HepG2 (cell line): ENCODE data around the gene CDH12. TPM values are rescaled to one million over a fixed set of nuclear protein-coding genes. Genes with fewer than 3 reads are reported as not detected.

ENCODE experiments used
- ATAC-seq: fragments of 200-7000 bp; cut with Tn5 transposase; 3 replicates; pipeline ENCODE4 v1.9.1; 2020; ENCODE audit warnings: mild to moderate bottlenecking, moderate library complexity
- BruUV-seq: library from RNA; stranded (reverse); fragments of 400-500 nt; replicated peaks from 2 replicates; lab custom pipeline; 2021; lab: Mats Ljungman, UMichigan
- CTCF ChIA-PET: fragments of 300-600 bp; formaldehyde crosslinking; extraction: SDS; loops from one replicate; lab custom pipeline; 2021; ENCODE audit warnings: low total read pairs, inconsistent platforms, low intra/inter-chr PET ratio; lab: Yijun Ruan, JAX
- POLR2A ChIA-PET: fragments of 350-600 bp; sonication (Branson Sonifier 250); formaldehyde crosslinking; loops from one replicate; lab custom pipeline; 2020; ENCODE audit warnings: antibody characterized with exemption, inconsistent platforms; lab: Yijun Ruan, JAX
- DNase-seq: peaks from one replicate; pipeline ENCODE4 v3.0.0-alpha.2; 2015; ENCODE audit warnings: low spot score
- FAIRE-seq: peaks from 3 replicates; lab custom pipeline; 2011; peaks lifted over from hg19 to GRCh38; lab: Jason Lieb, UNC
- H2AFZ ChIP-seq: one replicate; pipeline ENCODE4 v1.6.1; 2011; ENCODE audit warnings: low read length, inconsistent platforms
- H3K27ac ChIP-seq: fragments of 300-600 bp; 3 replicates; pipeline ENCODE4 v1.8.0; 2011; ENCODE audit warnings: mixed run types, mild to moderate bottlenecking, mixed read lengths, low read length, inconsistent platforms; ENCODE audit not compliant: insufficient read depth; ENCODE audit errors: extremely low read length
- H3K27me3 ChIP-seq, 2 experiments: fragments of 200-600 bp in 1 of 2; 2 replicates in 1 of 2; 3 replicates in 1 of 2; pipeline versions ENCODE4 v1.6.0 to v1.8.0; 2011; ENCODE audit warnings: low read length in 2 of 2, mild to moderate bottlenecking in 2 of 2, moderate library complexity in 2 of 2, inconsistent platforms in 1 of 2; ENCODE audit not compliant: insufficient read depth in 2 of 2, control insufficient read depth in 1 of 2
- H3K36me3 ChIP-seq, 2 experiments: fragments of 200-600 bp in 1 of 2; replicated peaks in 1 of 2; 2 replicates in 1 of 2; 3 replicates in 1 of 2; pipeline versions ENCODE4 v1.5.1 to v1.8.0; 2011; ENCODE audit warnings: low read length in 2 of 2, inconsistent platforms in 1 of 2; ENCODE audit not compliant: insufficient read depth in 2 of 2, control insufficient read depth in 1 of 2
- H3K4me1 ChIP-seq: 2 replicates; pipeline ENCODE4 v1.5.1; 2012; ENCODE audit warnings: low read length, inconsistent platforms; ENCODE audit not compliant: insufficient read depth
- H3K4me2 ChIP-seq: 2 replicates; pipeline ENCODE4 v1.6.0; 2011; ENCODE audit warnings: low read depth, low read length, inconsistent platforms
- H3K4me3 ChIP-seq, 3 experiments: fragments of 200-600 bp in 1 of 3; sonication (generic), shearing (Covaris generic) in 1 of 3; replicated peaks in 1 of 3; 2 replicates each; pipeline ENCODE4 v1.5.1; 2011 to 2016; ENCODE audit warnings: low read length in 3 of 3, inconsistent platforms in 2 of 3, low read depth in 2 of 3, mild to moderate bottlenecking in 2 of 3, control low read depth in 1 of 3, mixed read lengths in 1 of 3; ENCODE audit not compliant: insufficient read depth in 1 of 3
- H3K79me2 ChIP-seq: one replicate; pipeline ENCODE4 v1.6.1; 2011; ENCODE audit warnings: low read length, inconsistent platforms; ENCODE audit not compliant: insufficient read depth
- H3K9ac ChIP-seq: 2 replicates; pipeline ENCODE4 v1.6.0; 2011; ENCODE audit warnings: mild to moderate bottlenecking, low read depth, low read length, inconsistent platforms; ENCODE audit not compliant: insufficient read depth
- H3K9me3 ChIP-seq: 2 replicates; pipeline ENCODE4 v1.5.1; 2012; ENCODE audit warnings: mild to moderate bottlenecking, low read length
- H4K20me1 ChIP-seq: 2 replicates; pipeline ENCODE4 v1.6.0; 2011; ENCODE audit warnings: inconsistent platforms, mild to moderate bottlenecking, low read length, moderate library complexity; ENCODE audit not compliant: insufficient read depth
- CEBPG ChIP-seq: IDR thresholded peaks from 2 replicates; pipeline ENCODE4 v1.6.1; 2016
- MAFF ChIP-seq: IDR thresholded peaks from 2 replicates; pipeline ENCODE4 v1.6.1; 2011; ENCODE audit warnings: low read depth, low read length, improper control_type of control experiment
- MAFK ChIP-seq, 2 experiments: IDR thresholded peaks in 1 of 2; conservative IDR thresholded peaks in 1 of 2; 2 replicates each; pipeline ENCODE4 v1.6.1; 2011; ENCODE audit warnings: improper control_type of control experiment in 2 of 2, low read length in 2 of 2
- NFKBIZ ChIP-seq: IDR thresholded peaks from 2 replicates; pipeline ENCODE4 v1.6.1; 2018; ENCODE audit warnings: missing genetic modification reagents, missing compliant biosample characterization
- SIN3A ChIP-seq: IDR thresholded peaks from 2 replicates; pipeline ENCODE4 v1.6.1; 2011; ENCODE audit warnings: low read depth, mild to moderate bottlenecking, control low read depth, low read length, borderline replicate concordance
- SNAI1 ChIP-seq: sonication (generic); formaldehyde crosslinking; IDR thresholded peaks from 2 replicates; pipeline ENCODE4 v1.5.0; 2020; ENCODE audit warnings: mild to moderate bottlenecking, missing genetic modification reagents, borderline replicate concordance
- SOX5 ChIP-seq: IDR thresholded peaks from 2 replicates; pipeline ENCODE4 v1.6.1; 2016; ENCODE audit warnings: borderline replicate concordance
- ZBTB7B ChIP-seq: sonication (generic); formaldehyde crosslinking; IDR thresholded peaks from 2 replicates; pipeline ENCODE4 v1.4.0; 2020; ENCODE audit warnings: missing genetic modification reagents
- ZFP62 ChIP-seq: sonication (generic); formaldehyde crosslinking; IDR thresholded peaks from 2 replicates; pipeline ENCODE4 v1.4.0; 2020; ENCODE audit warnings: missing genetic modification reagents
- ZNF780A ChIP-seq: sonication (generic); formaldehyde crosslinking; IDR thresholded peaks from 2 replicates; pipeline ENCODE4 v1.8.0; 2022; ENCODE audit warnings: mild to moderate bottlenecking, missing genetic modification reagents, moderate library complexity
- ZSCAN20 ChIP-seq: sonication (generic); formaldehyde crosslinking; IDR thresholded peaks from 2 replicates; pipeline ENCODE4 v1.4.0; 2020; ENCODE audit warnings: missing genetic modification reagents, mild to moderate bottlenecking, borderline replicate concordance
- WGBS: methylation state at CpG from one replicate; pipeline ENCODE4 v1.1.6; 2017; ENCODE audit warnings: low lambda C conversion rate; 5-methylcytosine and 5-hydroxymethylcytosine counted together
- in situ Hi-C: cut with HindIII; loops from 2 replicates; pipeline ENCODE4 v1.10.0; 2017; ENCODE audit warnings: low pct_unique_long_range_greater_than_20kb; ENCODE audit not compliant: extremely low pct_ligation_motif_present
- intact Hi-C: fragments of 100-400 bp; cut with micrococcal nuclease; formaldehyde crosslinking; loops from one replicate; pipeline ENCODE4 v1.10.0; 2022; ENCODE audit not compliant: unreplicated experiment
- polyA plus RNA-seq, 8 experiments: library from polyadenylated mRNA; depleted of rRNA in 3 of 8; stranded (reverse) in 7 of 8; unstranded in 1 of 8; fragments of >200 nt; fragmentation: Illumina TruSeq in 4 of 8; extraction: Trizol in 4 of 8; gene quantifications; 2 replicates each; pipeline versions ENCODE4 v1.2.1 to v1.2.3, GENCODE V29; 2011 to 2016; ENCODE audit warnings: low read depth in 4 of 8, missing spikeins in 1 of 8, mixed read lengths in 1 of 8; ENCODE audit not compliant: insufficient read depth in 1 of 8
- total RNA-seq, 5 experiments: library from RNA; depleted of rRNA; stranded (reverse); fragments of >200 nt; fragmentation: Illumina TruSeq; extraction: Trizol; gene quantifications; 2 replicates each; pipeline ENCODE4 v1.2.3, GENCODE V29; 2016; ENCODE audit warnings: low read depth in 1 of 5
- TF ChIP-seq, protein P1 (sequence below): sonication (generic); formaldehyde crosslinking; IDR thresholded peaks from 2 replicates; pipeline ENCODE4 v1.8.1; 2023; ENCODE audit warnings: mild to moderate bottlenecking, moderate library complexity, missing genetic modification reagents
- TF ChIP-seq, protein P2 (sequence below): sonication (generic); formaldehyde crosslinking; IDR thresholded peaks from 2 replicates; pipeline ENCODE4 v1.4.0; 2020; ENCODE audit warnings: low read depth, missing genetic modification reagents
- TF ChIP-seq, protein P3 (sequence below): sonication (generic); formaldehyde crosslinking; IDR thresholded peaks from 2 replicates; pipeline ENCODE4 v1.5.1; 2020; ENCODE audit warnings: mild to moderate bottlenecking, moderate library complexity, missing genetic modification reagents

CDH12 gene
- total and polyA plus RNA-seq, 2 of the 13 experiments (the other 11 are each of a cell fraction or from before 2014, with no cell fraction given), result not detected

DNA sequence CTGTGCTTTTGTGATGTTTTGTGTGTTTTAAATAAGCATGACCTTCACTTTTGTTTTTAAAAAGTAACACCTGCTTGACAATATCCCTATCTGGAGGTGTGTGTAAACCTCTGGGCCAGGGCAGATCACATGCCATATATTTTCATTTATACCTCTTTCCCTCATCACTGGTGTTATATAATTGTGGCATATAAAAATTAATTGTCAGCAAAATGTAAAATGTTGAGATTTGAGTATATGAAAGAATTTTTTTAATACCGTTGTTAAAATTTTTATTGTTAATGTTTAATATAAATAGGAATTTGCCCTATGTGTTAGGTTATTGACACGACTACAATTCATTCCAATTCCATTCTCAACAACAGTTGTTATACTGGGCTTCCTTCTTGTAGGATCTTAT, 6.5 kb downstream of the CDH12 start:
- Histone ChIP-seq H3K79me2 (no peaks in the 10 kb centered on the region), H3K9ac (no peak overlapping the region), H3K9me3 (no peaks in the 10 kb centered on the region), H4K20me1 (no peaks in the 10 kb centered on the region), H3K4me2 (no peak overlapping the region), H3K27ac (no peak overlapping the region), H3K36me3 (no peaks in the 10 kb centered on the region), H3K4me3 (no peak overlapping the region), H2AFZ (no peak overlapping the region), H3K4me1 (no peaks in the 10 kb centered on the region), H3K27me3 (no peaks in the 10 kb centered on the region)
- intact Hi-C loops (no loop called here), in situ Hi-C loops (no loop called here)
- WGBS, result 3% methylated on average over 2 of the region's 2 CpGs
- no peak for ATAC-seq
- BruUV-seq, result no TSS peak
- ChIA-PET POLR2A (no interaction called here), CTCF (no interaction called here)
- TF ChIP-seq MAFK (conservative IDR thresholded peaks at IDR 0.05 in 1 of 2, IDR thresholded peaks at IDR 0.05 in 1 of 2; ENCODE audit: low read length in 2 of 2) (peak; percentile 22 to 74; a peak in 3 of 4 replicates), MAFF (peak; percentile 49; the same call in 1 of the 2 replicates), ZSCAN20 (no peak)
- FAIRE-seq, result no peak
- DNase-seq, result no peak

- ChIA-PET CTCF (no interaction called here), POLR2A (no interaction called here)
- WGBS, result 0% methylated on average over 2 of the region's 2 CpGs
- ATAC-seq, result no peak
- in situ Hi-C loops (no loop called here), intact Hi-C loops (no loop called here)
- no TSS peak for BruUV-seq
- no peaks in the 10 kb centered on the region for H3K79me2 ChIP-seq
- H4K20me1 ChIP-seq, result no peaks in the 10 kb centered on the region
- no peaks in the 10 kb centered on the region for H3K4me1 ChIP-seq
- no peak overlapping the region for H3K4me2 ChIP-seq
- H2AFZ ChIP-seq, result no peak overlapping the region
- no peaks in the 10 kb centered on the region for H3K27me3 ChIP-seq
- no peak overlapping the region for H3K4me3 ChIP-seq
- no peak for DNase-seq
- no peak overlapping the region for H3K9ac ChIP-seq
- H3K27ac ChIP-seq, result no peak overlapping the region
- no peaks in the 10 kb centered on the region for H3K36me3 ChIP-seq
- no peak for FAIRE-seq
- no peaks in the 10 kb centered on the region for H3K9me3 ChIP-seq
- no peak for TF ChIP-seq SIN3A
- TF ChIP-seq SNAI1 (CRISPR knock-in tag), result no peak
- TF ChIP-seq ZBTB7B (CRISPR knock-in tag), result no peak
- no peak for TF ChIP-seq ZNF780A (CRISPR knock-in tag)
- TF ChIP-seq, protein P1, sequence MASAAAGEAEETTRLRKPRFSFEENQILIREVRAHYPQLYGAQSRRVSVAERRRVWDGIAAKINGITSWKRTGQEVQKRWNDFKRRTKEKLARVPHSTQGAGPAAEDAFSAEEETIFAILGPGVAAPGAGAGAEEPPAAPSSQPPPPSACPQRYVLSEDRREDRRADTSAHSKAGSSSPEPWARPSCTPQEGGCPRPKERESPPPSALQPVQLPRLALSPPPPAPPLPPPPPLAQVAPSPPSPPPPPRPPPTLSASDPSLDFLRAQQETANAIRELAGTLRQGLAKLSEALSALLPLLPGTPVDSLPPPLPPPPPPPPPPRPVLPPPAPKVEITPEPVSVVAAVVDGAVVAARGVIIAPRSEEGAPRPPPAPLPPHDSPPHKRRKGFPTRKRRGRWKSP (CRISPR knock-in tag), result no peak
- TF ChIP-seq, protein P2, sequence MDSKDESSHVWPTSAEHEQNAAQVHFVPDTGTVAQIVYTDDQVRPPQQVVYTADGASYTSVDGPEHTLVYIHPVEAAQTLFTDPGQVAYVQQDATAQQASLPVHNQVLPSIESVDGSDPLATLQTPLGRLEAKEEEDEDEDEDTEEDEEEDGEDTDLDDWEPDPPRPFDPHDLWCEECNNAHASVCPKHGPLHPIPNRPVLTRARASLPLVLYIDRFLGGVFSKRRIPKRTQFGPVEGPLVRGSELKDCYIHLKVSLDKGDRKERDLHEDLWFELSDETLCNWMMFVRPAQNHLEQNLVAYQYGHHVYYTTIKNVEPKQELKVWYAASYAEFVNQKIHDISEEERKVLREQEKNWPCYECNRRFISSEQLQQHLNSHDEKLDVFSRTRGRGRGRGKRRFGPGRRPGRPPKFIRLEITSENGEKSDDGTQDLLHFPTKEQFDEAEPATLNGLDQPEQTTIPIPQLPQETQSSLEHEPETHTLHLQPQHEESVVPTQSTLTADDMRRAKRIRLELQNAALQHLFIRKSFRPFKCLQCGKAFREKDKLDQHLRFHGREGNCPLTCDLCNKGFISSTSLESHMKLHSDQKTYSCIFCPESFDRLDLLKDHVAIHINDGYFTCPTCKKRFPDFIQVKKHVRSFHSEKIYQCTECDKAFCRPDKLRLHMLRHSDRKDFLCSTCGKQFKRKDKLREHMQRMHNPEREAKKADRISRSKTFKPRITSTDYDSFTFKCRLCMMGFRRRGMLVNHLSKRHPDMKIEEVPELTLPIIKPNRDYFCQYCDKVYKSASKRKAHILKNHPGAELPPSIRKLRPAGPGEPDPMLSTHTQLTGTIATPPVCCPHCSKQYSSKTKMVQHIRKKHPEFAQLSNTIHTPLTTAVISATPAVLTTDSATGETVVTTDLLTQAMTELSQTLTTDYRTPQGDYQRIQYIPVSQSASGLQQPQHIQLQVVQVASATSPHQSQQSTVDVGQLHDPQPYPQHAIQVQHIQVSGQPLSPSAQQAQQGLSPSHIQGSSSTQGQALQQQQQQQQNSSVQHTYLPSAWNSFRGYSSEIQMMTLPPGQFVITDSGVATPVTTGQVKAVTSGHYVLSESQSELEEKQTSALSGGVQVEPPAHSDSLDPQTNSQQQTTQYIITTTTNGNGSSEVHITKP (CRISPR knock-in tag), result no peak
- TF ChIP-seq ZFP62, result no peak
- TF ChIP-seq CEBPG (CRISPR knock-in tag), result no peak
- no peak for TF ChIP-seq NFKBIZ (CRISPR knock-in tag)
- no peak for TF ChIP-seq SOX5 (CRISPR knock-in tag)
- TF ChIP-seq, protein P3, sequence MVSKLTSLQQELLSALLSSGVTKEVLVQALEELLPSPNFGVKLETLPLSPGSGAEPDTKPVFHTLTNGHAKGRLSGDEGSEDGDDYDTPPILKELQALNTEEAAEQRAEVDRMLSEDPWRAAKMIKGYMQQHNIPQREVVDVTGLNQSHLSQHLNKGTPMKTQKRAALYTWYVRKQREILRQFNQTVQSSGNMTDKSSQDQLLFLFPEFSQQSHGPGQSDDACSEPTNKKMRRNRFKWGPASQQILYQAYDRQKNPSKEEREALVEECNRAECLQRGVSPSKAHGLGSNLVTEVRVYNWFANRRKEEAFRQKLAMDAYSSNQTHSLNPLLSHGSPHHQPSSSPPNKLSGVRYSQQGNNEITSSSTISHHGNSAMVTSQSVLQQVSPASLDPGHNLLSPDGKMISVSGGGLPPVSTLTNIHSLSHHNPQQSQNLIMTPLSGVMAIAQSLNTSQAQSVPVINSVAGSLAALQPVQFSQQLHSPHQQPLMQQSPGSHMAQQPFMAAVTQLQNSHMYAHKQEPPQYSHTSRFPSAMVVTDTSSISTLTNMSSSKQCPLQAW (CRISPR knock-in tag), result no peak
These were observed 8.5 kb downstream of the CDH12 start for GRCh38 chr5:22844636-22845035.
